H7 (cell line): Measurements from ENCODE around the gene FBLN2. TPM values are rescaled to one million over a fixed set of nuclear protein-coding genes. Genes with fewer than 3 reads are reported as not detected.
A peak's percentile ranks its signal among the peaks of the same experiment; 100 is the strongest.

Source experiments
- DNase-seq: peaks from one replicate; pipeline ENCODE4 v3.0.0; 2012
- H3K27me3 ChIP-seq: 2 replicates; pipeline ENCODE4 v1.6.0; 2011; ENCODE audit warnings: mild to moderate bottlenecking, low read length; ENCODE audit not compliant: control insufficient read depth, insufficient read depth
- H3K36me3 ChIP-seq: replicated peaks from 2 replicates; pipeline ENCODE4 v1.5.1; 2011; ENCODE audit warnings: low read length; ENCODE audit not compliant: control insufficient read depth, insufficient read depth
- H3K4me3 ChIP-seq: 2 replicates; pipeline ENCODE4 v1.5.1; 2011; ENCODE audit warnings: low read depth, mild to moderate bottlenecking, control low read depth, low read length, moderate library complexity; ENCODE audit not compliant: insufficient read depth
- total RNA-seq: library from RNA; depleted of rRNA; stranded (reverse); fragments of >200 nt; shearing (Covaris generic); gene quantifications from 2 replicates; pipeline ENCODE4 v1.2.3, GENCODE V29; 2014

The FBLN2 gene
- total RNA-seq, 1 experiment from 2014 or later, result 27.4 TPM

DNA sequence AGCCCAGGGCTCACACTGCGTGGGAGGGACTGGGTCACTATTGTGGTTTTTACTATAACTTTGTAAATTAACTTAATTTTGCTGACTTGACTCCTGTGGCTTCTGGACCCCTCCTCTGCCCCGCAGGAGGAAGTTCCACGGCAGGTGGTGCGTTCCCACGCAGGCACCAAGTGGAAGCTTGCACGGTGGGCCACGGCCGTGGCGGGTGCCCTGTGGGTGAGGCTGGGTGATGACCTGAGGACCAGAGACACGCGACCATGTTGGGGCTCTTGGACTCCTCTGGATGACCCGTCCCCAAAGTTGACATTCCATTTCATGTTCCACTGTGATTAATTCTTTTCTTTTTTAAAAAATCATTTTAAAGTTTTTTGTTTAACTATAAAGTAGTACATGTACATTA lies 89.0 kb downstream of the FBLN2 start:
- no peaks in the 10 kb centered on the region for H3K36me3 ChIP-seq
- no peak for DNase-seq
- no peak overlapping the region for H3K4me3 ChIP-seq
- no peaks in the 10 kb centered on the region for H3K27me3 ChIP-seq

DNA sequence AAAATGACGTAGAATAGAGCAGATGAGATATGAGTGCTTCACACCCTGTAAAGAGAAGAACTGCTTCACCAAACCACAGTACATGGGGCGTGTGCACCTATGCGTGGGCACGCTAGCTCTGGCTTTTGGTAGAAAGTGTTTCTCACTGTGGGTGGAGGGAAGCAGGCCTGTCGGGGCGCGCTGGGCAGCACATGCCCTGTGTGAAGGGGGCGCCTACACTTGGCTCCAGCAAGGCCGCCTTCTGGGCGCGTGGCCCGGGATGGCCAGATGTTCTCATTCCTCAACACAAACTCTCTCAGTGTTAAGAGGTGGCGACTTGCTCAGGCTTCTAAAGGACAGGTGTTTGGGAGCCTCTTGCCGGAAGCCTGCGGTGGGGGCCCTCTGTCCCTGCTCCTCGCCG lies 90.0 kb downstream of the FBLN2 start:
- Histone ChIP-seq H3K27me3 (no peaks in the 10 kb centered on the region), H3K4me3 (no peak overlapping the region), H3K36me3 (no peaks in the 10 kb centered on the region)
- DNase-seq, result no peak

DNA sequence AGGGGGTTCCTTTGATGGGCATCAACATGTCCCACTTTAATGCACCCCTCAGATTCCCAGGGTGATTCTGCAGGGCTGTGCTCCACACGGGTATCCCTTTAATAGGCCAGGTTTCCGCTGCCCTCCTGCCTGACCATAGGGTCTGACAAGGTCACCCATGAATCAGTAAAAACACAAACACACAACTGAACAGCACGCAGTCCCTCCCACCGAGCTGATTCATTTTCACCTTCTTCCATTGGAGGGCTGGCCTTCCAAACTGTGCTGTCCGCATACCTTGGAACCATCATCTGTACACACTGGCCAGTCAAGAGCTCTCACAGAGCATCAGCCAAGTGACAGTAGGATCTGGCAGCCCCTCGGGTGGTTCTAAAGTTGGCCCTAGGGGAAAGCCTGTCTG lies 93.7 kb downstream of the FBLN2 start:
- H3K4me3 ChIP-seq, result no peak overlapping the region
- DNase-seq, result no peak
- no peaks in the 10 kb centered on the region for H3K36me3 ChIP-seq
- H3K27me3 ChIP-seq, result no peaks in the 10 kb centered on the region

DNA sequence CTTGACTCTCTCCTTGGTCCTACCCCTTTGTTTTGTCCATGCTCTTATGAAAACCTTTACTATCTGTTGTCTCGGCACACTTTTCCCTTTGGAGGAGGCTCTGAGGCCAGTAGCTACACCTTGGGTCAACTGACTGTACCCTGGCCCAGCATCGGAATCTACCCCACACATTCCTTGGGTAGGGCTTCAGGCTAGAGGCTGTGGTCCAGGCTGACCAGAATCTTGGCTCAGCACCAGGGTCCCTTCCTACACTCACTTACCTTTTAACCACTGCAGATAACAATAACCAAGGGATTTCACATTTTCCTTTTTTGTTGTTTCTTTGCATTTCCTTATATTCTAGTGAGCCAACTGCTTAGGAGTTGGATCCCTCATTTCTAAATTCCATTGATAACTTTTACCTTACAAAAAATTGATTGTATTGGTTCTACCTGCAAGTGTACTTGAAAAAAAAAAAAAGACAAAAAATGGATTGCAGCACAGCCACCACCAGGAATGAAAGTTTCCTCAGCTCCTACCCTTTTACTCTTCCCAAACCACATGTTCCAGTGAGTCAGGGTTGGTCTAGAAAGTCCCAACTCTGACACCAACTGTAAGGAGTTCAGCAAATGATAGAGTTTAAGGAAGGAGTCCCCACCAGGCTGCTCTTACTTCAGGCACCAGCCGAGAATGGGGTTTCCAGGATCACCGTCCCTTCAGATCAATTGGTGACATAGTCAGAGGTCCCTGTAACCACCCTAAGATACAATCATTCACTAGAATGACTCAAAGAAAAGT lies 95.6 kb downstream of the FBLN2 start:
- H3K36me3 ChIP-seq, result no peaks in the 10 kb centered on the region
- no peak for DNase-seq
- H3K27me3 ChIP-seq, result no peaks in the 10 kb centered on the region
- no peak overlapping the region for H3K4me3 ChIP-seq

DNA sequence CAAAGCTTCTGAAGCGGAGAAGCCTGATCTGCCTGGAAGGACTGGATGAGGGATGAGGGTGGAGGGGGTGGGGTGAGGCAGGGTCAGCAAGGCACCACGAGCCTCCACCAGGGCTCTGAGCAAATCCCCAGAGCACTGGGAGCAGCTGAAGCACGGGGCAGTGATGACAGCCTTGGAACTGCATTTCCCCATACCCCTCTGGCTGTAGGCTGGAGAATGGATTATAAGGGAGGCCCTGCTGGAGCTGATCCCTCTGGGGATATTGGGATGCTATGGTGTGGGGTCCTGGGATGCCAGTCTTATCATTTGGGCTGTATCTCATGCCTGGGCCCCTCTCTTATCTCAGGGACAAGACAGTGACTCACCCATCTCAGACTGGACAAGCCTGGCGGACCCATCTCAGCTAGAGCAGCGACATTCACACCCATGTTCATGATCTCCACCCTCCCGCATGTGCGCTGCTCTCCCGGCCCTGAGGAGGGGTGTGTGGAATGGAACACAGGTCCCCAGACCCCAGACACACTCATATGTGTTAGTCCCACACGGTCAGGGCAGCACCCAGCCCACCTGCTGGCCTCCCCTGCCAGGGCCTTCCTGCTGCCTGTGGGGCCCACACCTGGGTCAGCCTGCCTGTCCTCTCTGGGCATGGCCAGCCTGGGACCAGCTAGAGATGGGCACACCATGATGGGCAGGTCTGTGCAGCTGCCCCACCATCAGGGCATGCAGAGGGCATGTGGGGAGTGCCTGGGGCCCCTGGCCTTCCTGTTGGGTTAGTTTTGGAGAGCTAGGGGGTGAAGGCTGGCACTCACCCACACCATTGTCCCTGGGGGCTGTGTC lies 97.1 kb downstream of the FBLN2 start:
- no peaks in the 10 kb centered on the region for H3K36me3 ChIP-seq
- H3K27me3 ChIP-seq, result no peaks in the 10 kb centered on the region
- no peak overlapping the region for H3K4me3 ChIP-seq
- DNase-seq, result no peak

DNA sequence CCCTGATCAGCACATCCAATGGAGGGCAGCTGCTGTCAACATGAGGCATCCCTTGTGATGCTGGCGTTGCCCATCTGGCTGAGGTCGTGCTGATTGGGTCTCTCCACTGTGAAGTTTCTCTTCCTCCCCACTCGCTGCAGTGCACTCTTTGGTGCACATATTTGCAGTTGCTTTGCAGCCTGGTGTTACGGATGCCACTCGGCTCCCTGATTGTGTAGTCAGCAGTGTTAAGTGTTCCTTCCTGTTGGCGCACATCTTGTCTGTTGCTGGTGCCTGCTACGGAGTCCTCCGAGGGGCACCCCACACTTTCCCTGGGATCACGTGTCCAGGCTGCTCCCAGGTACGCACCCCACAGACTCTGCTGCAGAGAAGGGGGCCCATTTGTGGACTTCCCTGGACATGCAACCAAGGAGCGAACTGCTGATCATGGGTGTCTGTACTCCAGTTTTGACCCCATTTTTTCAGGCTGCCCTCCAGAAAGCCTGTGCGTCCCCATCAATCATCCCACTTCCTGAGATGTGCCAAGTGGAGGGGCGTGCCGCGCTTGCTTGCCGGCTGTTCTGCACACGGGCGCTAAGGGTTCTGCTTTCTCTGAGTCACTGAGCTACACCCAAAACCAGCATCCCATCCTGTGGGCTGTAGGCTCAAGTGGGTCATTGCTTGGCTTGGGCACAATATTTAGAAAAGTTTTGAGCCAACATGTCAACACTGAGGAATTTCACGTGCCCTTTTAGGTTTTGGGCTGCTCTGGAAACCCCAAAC lies 98.6 kb downstream of the FBLN2 start:
- H3K27me3 ChIP-seq, result no peaks in the 10 kb centered on the region
- H3K36me3 ChIP-seq, result no peaks in the 10 kb centered on the region
- no peak for DNase-seq
- no peak overlapping the region for H3K4me3 ChIP-seq

DNA sequence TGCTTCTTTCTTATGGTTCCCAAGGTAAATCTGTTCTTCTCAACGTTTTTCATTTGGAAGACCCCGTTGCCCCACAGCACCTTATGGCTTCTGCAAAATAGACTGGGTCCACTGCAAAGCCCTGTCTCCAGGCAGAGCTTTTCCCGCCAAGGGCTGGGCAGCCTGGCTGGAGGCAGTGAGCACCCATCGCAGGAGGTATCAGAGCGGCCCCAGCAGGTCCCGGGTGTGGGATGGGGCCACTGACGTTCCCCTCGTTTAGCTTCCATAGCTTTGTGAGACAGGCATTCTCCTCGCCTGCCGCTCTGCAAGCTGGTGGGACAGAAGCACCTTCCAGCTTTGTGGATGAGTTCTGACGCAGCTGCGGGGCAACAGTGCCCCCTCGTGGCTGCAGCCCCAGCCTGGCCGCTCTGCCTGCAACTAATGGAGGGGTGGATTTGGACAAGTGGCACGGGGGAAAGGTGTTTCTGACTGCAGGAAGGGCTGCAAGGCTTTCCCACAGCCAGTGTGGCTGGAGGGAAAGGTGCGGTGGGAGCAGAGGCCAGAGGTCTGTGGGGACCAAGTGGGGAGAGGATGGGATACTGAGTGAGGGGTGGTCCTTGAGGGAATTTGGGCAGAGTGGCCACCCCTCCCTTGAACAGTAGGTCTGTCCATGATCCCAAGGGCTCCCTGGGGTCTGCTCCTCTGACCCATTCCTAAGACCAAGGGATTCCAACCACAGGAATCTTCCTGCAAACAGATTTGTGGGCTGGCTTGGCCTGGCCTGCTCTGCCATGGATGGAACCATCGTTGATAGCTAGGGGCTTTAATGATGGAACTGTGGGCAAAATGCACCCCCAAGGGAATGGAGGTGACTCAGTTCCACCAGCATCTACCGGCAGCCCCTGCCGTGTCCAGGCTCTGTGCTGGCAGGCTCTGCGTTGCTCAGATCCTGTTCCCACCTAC lies 99.4 kb downstream of the FBLN2 start:
- DNase-seq, result peak; percentile 97
- Histone ChIP-seq H3K27me3 (no peaks in the 10 kb centered on the region), H3K36me3 (no peaks in the 10 kb centered on the region), H3K4me3 (no peak overlapping the region)

DNA sequence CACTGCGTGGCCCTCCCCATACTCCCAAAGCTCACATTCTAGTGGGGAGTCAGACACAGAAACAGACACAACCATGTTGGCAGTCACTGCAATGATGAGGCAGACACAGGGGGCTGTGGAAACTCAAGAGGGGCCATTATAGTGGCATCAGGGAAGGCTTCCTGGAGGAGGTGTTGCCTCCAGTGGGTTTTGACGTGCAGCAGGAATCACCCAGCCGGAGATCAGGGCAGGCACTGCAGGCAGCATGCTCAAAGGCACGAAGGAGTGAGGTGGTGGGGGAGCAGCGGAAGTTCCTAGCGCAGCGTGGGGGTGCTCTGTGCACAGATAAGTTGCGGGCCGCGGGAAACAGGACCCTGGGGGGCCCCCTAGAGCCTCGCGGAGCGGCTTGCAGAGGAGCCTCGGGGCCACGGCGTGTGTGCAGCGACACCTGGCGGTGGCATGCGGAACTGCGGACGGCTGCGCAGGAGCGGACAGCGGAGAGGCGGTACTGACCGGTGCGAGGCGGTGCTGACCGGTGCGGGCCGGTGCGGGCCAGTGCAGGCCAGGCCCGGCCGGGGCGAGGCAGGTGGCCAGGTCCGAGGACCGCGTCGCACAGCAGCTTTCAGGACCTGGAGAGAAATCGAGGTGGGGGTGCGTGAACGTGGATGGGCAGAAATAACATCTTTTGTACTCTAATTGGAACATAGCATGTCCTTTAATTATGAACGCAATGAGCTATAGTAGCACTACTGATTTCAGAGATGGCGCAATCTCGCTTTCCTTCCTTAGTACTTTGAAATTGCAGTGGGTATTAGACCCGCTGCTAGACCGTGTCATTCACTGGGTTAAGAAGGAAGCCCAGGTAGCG lies 101.5 kb downstream of the FBLN2 start:
- peaks cover 7% of the 10 kb centered on the region for H3K27me3 ChIP-seq
- peak; percentile 98 for DNase-seq
- H3K4me3 ChIP-seq, result no peak overlapping the region
- no peaks in the 10 kb centered on the region for H3K36me3 ChIP-seq

DNA sequence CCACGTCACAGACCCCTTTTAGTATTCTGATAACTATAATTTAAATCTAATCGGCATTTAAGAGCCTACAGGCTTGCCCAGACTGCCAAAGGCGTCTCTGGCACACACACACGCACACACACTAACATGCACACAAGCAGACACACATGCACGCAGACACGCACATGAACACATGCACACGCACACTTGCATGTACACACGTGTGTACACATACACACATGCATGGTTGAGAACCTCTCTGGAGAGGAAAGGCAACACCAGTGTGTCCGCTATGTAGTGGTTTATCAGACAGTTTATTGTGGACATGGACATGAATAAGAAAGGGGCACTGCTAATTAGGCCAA lies 102.1 kb downstream of the FBLN2 start:
- H3K36me3 ChIP-seq, result no peaks in the 10 kb centered on the region
- H3K27me3 ChIP-seq, result peaks cover 13% of the 10 kb centered on the region
- DNase-seq, result no peak
- H3K4me3 ChIP-seq, result no peak overlapping the region

DNA sequence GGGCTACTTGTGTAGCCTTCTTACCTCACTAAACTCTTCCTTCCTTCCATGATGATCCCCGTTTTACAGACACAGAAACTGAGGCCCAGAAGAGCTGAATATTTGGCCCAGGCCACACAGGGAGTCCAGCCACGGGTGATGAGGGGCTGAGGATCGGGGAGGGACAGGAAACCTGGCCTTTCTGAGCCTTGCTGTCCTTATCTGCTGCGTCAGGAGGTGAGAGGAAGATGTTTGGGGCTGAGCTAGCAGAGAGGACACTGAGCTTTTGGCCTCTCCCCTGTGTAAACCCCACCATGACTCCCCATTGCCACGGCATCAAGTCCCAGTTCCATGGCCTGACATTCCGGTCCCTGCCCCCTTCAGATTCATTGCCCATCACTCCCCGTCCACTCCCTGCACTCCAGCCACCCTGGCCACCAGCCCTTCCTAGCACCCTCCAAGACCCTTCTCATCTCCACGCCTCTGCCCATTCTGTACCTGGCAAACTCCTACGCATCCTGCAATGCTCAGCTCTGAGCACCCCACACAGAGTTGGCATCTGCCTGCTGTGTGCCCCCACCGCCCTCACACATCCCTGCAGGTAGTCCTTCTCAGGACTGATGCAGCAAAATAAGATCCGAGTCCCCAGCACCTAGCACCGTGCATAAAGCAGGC lies 103.0 kb downstream of the FBLN2 start:
- Histone ChIP-seq H3K36me3 (no peaks in the 10 kb centered on the region), H3K4me3 (no peak overlapping the region), H3K27me3 (peaks cover 17% of the 10 kb centered on the region)
- DNase-seq, result no peak

DNA sequence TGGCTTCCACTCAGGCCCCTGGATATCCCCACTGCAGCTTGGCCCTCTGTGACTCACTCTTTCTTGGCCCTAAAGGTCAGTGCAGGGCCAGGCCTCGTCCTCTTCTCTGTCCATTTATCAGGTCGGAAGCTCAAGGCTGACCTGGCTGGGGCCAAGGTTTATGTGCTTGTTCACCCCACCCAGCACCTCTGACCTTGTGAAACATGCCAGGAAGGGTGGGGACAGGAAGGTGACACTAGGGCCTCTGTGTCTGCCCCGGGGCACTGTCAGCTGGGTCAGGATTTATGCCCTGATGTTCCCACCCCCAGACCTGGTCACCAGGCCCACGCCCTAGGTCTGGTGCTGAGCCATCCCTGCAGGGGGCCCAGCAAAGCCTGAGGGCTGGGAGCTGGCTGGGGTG lies 103.8 kb downstream of the FBLN2 start:
- H3K4me3 ChIP-seq, result no peak overlapping the region
- no peak for DNase-seq
- H3K36me3 ChIP-seq, result no peaks in the 10 kb centered on the region
- peaks cover 21% of the 10 kb centered on the region for H3K27me3 ChIP-seq

DNA sequence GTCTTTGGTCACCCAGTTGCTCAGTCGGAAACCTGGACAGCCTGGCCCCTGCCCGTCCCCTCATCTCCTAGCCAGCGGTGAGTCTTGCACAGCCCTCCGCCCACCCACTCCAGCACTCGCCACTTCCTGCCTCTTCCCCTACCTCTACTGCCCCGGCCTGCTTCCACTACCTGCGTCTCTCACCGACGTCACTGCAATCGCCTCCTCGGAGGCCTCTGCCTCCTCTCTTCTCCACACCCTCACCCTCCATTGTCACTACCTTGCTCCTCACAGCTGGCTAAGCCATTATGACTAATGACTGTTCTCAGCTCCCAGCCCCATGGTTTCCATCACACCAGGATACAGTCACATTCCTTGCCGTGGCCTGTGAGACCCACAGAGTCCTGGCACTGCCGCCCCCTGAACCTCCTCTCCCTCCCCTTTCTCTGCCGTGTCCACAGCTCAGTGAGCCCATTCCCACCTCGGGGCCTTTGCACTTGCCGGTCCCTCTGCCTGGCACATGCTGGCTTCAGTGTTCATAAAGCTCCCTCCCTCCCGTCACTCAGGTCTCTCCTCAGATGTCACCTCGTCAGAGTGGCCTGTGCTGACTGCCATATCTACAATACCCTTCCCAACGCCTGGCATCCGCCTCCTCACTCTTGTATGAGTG lies 104.8 kb downstream of the FBLN2 start:
- H3K36me3 ChIP-seq, result no peaks in the 10 kb centered on the region
- DNase-seq, result no peak
- H3K27me3 ChIP-seq, result peaks cover 21% of the 10 kb centered on the region
- H3K4me3 ChIP-seq, result no peak overlapping the region
